K562 (cell line): ENCODE results near the gene ITGAV. TPM values are rescaled to one million over a fixed set of nuclear protein-coding genes. Genes with fewer than 3 reads are reported as not detected.
A peak's percentile ranks its signal among the peaks of the same experiment; 100 is the strongest.

Experiments
- CBX2 ChIP-seq: fragments of 200-600 bp; sonication (generic); IDR thresholded peaks from one replicate; pipeline ENCODE4 v1.6.1; 2012; ENCODE audit warnings: mild to moderate bottlenecking, low read length, inconsistent platforms; ENCODE audit not compliant: insufficient read depth, poor library complexity, severe bottlenecking
- CHD7 ChIP-seq: fragments of 200-600 bp; sonication (generic); IDR thresholded peaks from one replicate; pipeline ENCODE4 v1.6.1; 2012; ENCODE audit warnings: mild to moderate bottlenecking, low read depth, low read length, inconsistent platforms
- DIDO1 ChIP-seq: fragments of 450-650 bp; IDR thresholded peaks from 2 replicates; pipeline ENCODE4 v1.6.1; 2016; ENCODE audit warnings: low read depth, missing biosample characterization, missing genetic modification characterization
- GTF2F1 ChIP-seq: IDR thresholded peaks from 2 replicates; pipeline ENCODE4 v1.6.1; 2011; ENCODE audit warnings: low read depth, low read length, improper control_type of control experiment
- MXI1 ChIP-seq: IDR thresholded peaks from 2 replicates; pipeline ENCODE4 v1.6.1; 2011; ENCODE audit warnings: low read depth, mild to moderate bottlenecking, improper control_type of control experiment, low read length
- NCOR1 ChIP-seq: fragments of 450-650 bp; IDR thresholded peaks from 2 replicates; pipeline ENCODE4 v1.6.1; 2016; ENCODE audit warnings: mild to moderate bottlenecking, moderate library complexity
- NR2F6 ChIP-seq: fragments of 450-650 bp; formaldehyde crosslinking; IDR thresholded peaks from 2 replicates; pipeline ENCODE4 v1.4.0; 2020; ENCODE audit warnings: mild to moderate bottlenecking
- POU5F1 ChIP-seq: fragments of 150-350 bp; IDR thresholded peaks from 2 replicates; pipeline ENCODE4 v1.6.1; 2014; ENCODE audit warnings: borderline replicate concordance, low read length, low read depth, mild to moderate bottlenecking; ENCODE audit not compliant: partially characterized antibody
- SMAD3 ChIP-seq: fragments of 450-650 bp; formaldehyde crosslinking; conservative IDR thresholded peaks from 2 replicates; pipeline ENCODE4 v1.4.0; 2020; ENCODE audit warnings: mild to moderate bottlenecking
- SNRNP70 ChIP-seq: fragments of 200-400 bp; formaldehyde crosslinking; optimal IDR thresholded peaks from 2 replicates; pipeline ENCODE3; 2017; ENCODE audit warnings: low read depth, low read length
- STAG1 ChIP-seq: sonication (generic); formaldehyde crosslinking; IDR thresholded peaks from 2 replicates; pipeline ENCODE4 v1.5.0; 2020; ENCODE audit warnings: missing genetic modification reagents, borderline replicate concordance
- U2AF1 ChIP-seq: fragments of 200-400 bp; formaldehyde crosslinking; optimal IDR thresholded peaks from 2 replicates; pipeline ENCODE3; 2017; ENCODE audit warnings: mild to moderate bottlenecking, low read depth, low read length, moderate library complexity
- U2AF2 ChIP-seq: fragments of 200-400 bp; formaldehyde crosslinking; optimal IDR thresholded peaks from 2 replicates; pipeline ENCODE3; 2017; ENCODE audit warnings: low read depth, mild to moderate bottlenecking, low read length
- VEZF1 ChIP-seq: fragments of 200-800 bp; sonication (Bioruptor generic); IDR thresholded peaks from 2 replicates; pipeline ENCODE4 v1.6.1; 2017; ENCODE audit warnings: missing genetic modification characterization, missing compliant biosample characterization
- ZNF12 ChIP-seq: sonication (generic); formaldehyde crosslinking; IDR thresholded peaks from 2 replicates; pipeline ENCODE4 v1.4.0; 2020; ENCODE audit warnings: mild to moderate bottlenecking, missing genetic modification reagents
- ZNF77 ChIP-seq: fragments of 250-450 bp; sonication (Bioruptor Pico); IDR thresholded peaks from 2 replicates; pipeline ENCODE4 v1.5.0; 2020
- polyA plus RNA-seq, 8 experiments: library from polyadenylated mRNA; depleted of rRNA in 4 of 8; stranded (reverse) in 5 of 8; unstranded in 3 of 8; fragments of >200 nt; fragmentation: Nextera tagmentation in 2 of 8; fragmentation: Illumina TruSeq in 1 of 8; extraction: Ambion mirVana in 2 of 8; extraction: Trizol in 1 of 8; gene quantifications; 2 replicates each; pipeline versions ENCODE4 v1.2.1 to v1.2.3, GENCODE V29; 2011 to 2014; ENCODE audit warnings: inconsistent platforms in 1 of 8, missing spikeins in 1 of 8
- total RNA-seq, 7 experiments: library from RNA; depleted of rRNA in 6 of 7; stranded (reverse); fragments of >200 nt in 6 of 7; fragmentation: Illumina TruSeq in 2 of 7; extraction: Trizol in 2 of 7; gene quantifications; 2 replicates each; pipeline versions ENCODE4 v1.2.1 to v1.2.3, GENCODE V29; 2011 to 2021; ENCODE audit warnings: low replicate concordance in 1 of 7

ITGAV gene
- total and polyA plus RNA-seq, 9 of the 15 experiments (the other 6 are each of a cell fraction or from before 2014, with no cell fraction given), result 3.7 to 17.7 (median 10.7) TPM

GRCh38 chr2:186589612-186590349, at the start of gene ITGAV (continued):
- peak; percentile 54 for TF ChIP-seq VEZF1 (CRISPR knock-in tag)
- TF ChIP-seq CHD7, result no peak
- TF ChIP-seq POU5F1, result no peak
- no peak for TF ChIP-seq SMAD3
- no peak for TF ChIP-seq NR2F6 (CRISPR knock-in tag)
- peak; percentile 89 for TF ChIP-seq U2AF1
- no peak for TF ChIP-seq DIDO1 (tag)
- no peak for TF ChIP-seq STAG1 (CRISPR knock-in tag)
- TF ChIP-seq U2AF2, result no peak
- TF ChIP-seq CBX2, result no peak
- TF ChIP-seq GTF2F1, result 0 out of 2 replicates have a peak, but pooled peaks have one; percentile 34
- TF ChIP-seq ZNF12, result no peak
- TF ChIP-seq SNRNP70, result no peak
- no peak for TF ChIP-seq MXI1
- no peak for TF ChIP-seq ZNF77 (CRISPR knock-in tag)
- peak; percentile 19; the same call in 1 of the 2 replicates for TF ChIP-seq NCOR1
